K562 (cell line): Measurements from ENCODE around the gene REX1BD. TPM values are rescaled to one million over a fixed set of nuclear protein-coding genes. Genes with fewer than 3 reads are reported as not detected.
A peak's percentile ranks its signal among the peaks of the same experiment; 100 is the strongest.

Source experiments
- CBX3 ChIP-seq, 2 experiments: IDR thresholded peaks; 1 replicate in 1 of 2; 2 replicates in 1 of 2; pipeline ENCODE4 v1.6.1; 2012; ENCODE audit warnings: inconsistent platforms in 2 of 2, low read length in 2 of 2, borderline replicate concordance in 1 of 2, control low read depth in 1 of 2
- EP300 ChIP-seq: IDR thresholded peaks from 2 replicates; pipeline ENCODE4 v1.6.1; 2012; ENCODE audit warnings: low read length, improper control_type of control experiment
- FOS ChIP-seq: IDR thresholded peaks from 3 replicates; pipeline ENCODE4 v1.6.1; 2011; ENCODE audit not compliant: insufficient read length; ENCODE audit errors: extremely low read depth
- GABPB2 ChIP-seq: fragments of 250-450 bp; sonication (Bioruptor Pico); conservative IDR thresholded peaks from 2 replicates; pipeline ENCODE4 v1.5.1; 2021; ENCODE audit warnings: mild to moderate bottlenecking
- MAFF ChIP-seq: IDR thresholded peaks from 2 replicates; pipeline ENCODE4 v1.6.1; 2012; ENCODE audit warnings: low read length, improper control_type of control experiment
- NR1H2 ChIP-seq: sonication (generic); formaldehyde crosslinking; IDR thresholded peaks from 2 replicates; pipeline ENCODE4 v1.4.0; 2020; ENCODE audit warnings: mild to moderate bottlenecking, missing genetic modification reagents
- PCBP1 ChIP-seq: fragments of 200-400 bp; formaldehyde crosslinking; IDR thresholded peaks from 2 replicates; pipeline ENCODE4 v1.6.1; 2018; ENCODE audit warnings: mild to moderate bottlenecking, low read depth, low read length; ENCODE audit not compliant: poor library complexity, severe bottlenecking
- SP1 ChIP-seq: sonication (generic); formaldehyde crosslinking; IDR thresholded peaks from 2 replicates; pipeline ENCODE4 v1.8.1; 2022; ENCODE audit warnings: mild to moderate bottlenecking, missing genetic modification reagents
- WHSC1 ChIP-seq: IDR thresholded peaks from one replicate; pipeline ENCODE4 v1.6.1; 2012; ENCODE audit warnings: low read length, control low read depth, inconsistent platforms
- ZNF12 ChIP-seq: sonication (generic); formaldehyde crosslinking; IDR thresholded peaks from 2 replicates; pipeline ENCODE4 v1.4.0; 2020; ENCODE audit warnings: mild to moderate bottlenecking, missing genetic modification reagents
- polyA plus RNA-seq, 8 experiments: library from polyadenylated mRNA; depleted of rRNA in 4 of 8; stranded (reverse) in 5 of 8; unstranded in 3 of 8; fragments of >200 nt; fragmentation: Nextera tagmentation in 2 of 8; fragmentation: Illumina TruSeq in 1 of 8; extraction: Ambion mirVana in 2 of 8; extraction: Trizol in 1 of 8; gene quantifications; 2 replicates each; pipeline versions ENCODE4 v1.2.1 to v1.2.3, GENCODE V29; 2011 to 2014; ENCODE audit warnings: inconsistent platforms in 1 of 8, missing spikeins in 1 of 8
- total RNA-seq, 7 experiments: library from RNA; depleted of rRNA in 6 of 7; stranded (reverse); fragments of >200 nt in 6 of 7; fragmentation: Illumina TruSeq in 2 of 7; extraction: Trizol in 2 of 7; gene quantifications; 2 replicates each; pipeline versions ENCODE4 v1.2.1 to v1.2.3, GENCODE V29; 2011 to 2021; ENCODE audit warnings: low replicate concordance in 1 of 7
- TF ChIP-seq, protein P1 (sequence below): fragments of 250-450 bp; sonication (Bioruptor Pico); IDR thresholded peaks from 2 replicates; pipeline ENCODE4 v1.8.0; 2021; ENCODE audit warnings: borderline replicate concordance, mild to moderate bottlenecking, moderate library complexity; ENCODE audit not compliant: poor library complexity, severe bottlenecking
- TF ChIP-seq, protein P2 (sequence below), 2 experiments: fragments of 450-650 bp; conservative IDR thresholded peaks; 2 replicates each; pipeline ENCODE4 v1.6.1; 2017; ENCODE audit warnings: mild to moderate bottlenecking in 2 of 2, moderate library complexity in 2 of 2
- TF ChIP-seq, protein P3 (sequence below): fragments of 250-450 bp; sonication (Bioruptor Pico); IDR thresholded peaks from 2 replicates; pipeline ENCODE4 v1.8.0; 2022; ENCODE audit warnings: moderate library complexity, mild to moderate bottlenecking, inconsistent platforms
- TF ChIP-seq, protein P4 (sequence below): fragments of 250-450 bp; sonication (Bioruptor Pico); IDR thresholded peaks from 2 replicates; pipeline ENCODE4 v1.8.0; 2021; ENCODE audit warnings: moderate library complexity, mild to moderate bottlenecking, inconsistent platforms
- TF ChIP-seq, protein P5 (sequence below): sonication (generic); formaldehyde crosslinking; IDR thresholded peaks from 2 replicates; pipeline ENCODE4 v1.8.1; 2022; ENCODE audit warnings: missing genetic modification reagents

Gene REX1BD
- total and polyA plus RNA-seq, 9 of the 15 experiments (the other 6 are each of a cell fraction or from before 2014, with no cell fraction given): 1.9 to 136 (median 13.8) TPM

DNA sequence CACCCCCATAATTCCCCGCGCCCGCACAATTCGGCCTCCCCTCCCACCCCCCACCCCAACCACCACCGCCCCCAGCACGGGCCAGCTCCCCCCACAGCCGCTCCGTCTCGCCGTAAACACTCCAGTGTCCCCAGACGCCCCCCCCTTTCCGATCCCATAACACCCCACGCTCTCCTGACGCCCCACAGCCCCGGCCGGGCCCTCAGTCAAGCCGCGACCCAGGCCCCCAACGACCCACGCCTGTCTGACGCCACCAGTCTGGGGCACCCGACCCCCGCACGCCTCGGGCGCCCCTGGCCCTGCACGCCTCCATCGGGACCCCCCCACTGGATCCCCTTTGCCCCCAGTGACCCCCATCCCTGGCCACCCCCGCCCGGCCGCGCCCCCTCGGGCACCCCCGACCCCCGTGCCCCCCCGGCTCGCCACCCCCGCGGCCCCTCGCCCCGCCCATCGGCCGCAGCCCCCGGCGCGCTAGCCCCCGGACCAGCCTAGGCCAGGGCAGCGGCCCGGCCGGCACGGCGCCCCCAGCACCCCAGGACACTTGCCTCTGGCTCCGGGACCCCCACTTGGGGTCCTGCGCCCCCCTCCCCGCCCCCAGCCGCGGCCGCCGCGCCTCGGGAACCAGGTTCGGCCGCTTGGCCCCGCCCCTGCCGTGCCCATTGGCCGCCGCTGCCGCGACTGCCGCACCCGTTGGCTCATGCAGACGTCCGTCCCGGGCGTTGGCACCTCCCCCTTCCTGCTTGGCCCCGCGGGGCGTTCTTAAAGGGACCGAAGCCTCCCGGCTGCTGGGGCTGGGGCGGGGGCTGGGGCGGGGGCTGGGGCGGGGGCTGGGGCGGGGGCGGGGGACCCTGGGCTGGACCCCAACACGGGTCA, 45.4 kb upstream of the REX1BD start, which contains the start of gene FKBP8 (continued):
- TF ChIP-seq, protein P1, sequence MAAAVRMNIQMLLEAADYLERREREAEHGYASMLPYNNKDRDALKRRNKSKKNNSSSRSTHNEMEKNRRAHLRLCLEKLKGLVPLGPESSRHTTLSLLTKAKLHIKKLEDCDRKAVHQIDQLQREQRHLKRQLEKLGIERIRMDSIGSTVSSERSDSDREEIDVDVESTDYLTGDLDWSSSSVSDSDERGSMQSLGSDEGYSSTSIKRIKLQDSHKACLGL: no peak
- TF ChIP-seq, protein P2, sequence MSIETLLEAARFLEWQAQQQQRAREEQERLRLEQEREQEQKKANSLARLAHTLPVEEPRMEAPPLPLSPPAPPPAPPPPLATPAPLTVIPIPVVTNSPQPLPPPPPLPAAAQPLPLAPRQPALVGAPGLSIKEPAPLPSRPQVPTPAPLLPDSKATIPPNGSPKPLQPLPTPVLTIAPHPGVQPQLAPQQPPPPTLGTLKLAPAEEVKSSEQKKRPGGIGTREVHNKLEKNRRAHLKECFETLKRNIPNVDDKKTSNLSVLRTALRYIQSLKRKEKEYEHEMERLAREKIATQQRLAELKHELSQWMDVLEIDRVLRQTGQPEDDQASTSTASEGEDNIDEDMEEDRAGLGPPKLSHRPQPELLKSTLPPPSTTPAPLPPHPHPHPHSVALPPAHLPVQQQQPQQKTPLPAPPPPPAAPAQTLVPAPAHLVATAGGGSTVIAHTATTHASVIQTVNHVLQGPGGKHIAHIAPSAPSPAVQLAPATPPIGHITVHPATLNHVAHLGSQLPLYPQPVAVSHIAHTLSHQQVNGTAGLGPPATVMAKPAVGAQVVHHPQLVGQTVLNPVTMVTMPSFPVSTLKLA (conservative IDR thresholded peaks at IDR 0.05): no peak
- 0 out of 2 replicates have a peak, but pooled peaks have one; percentile 16 for TF ChIP-seq SP1 (CRISPR knock-in tag)
- TF ChIP-seq ZNF12 (CRISPR knock-in tag): no peak
- TF ChIP-seq WHSC1: no peak
- TF ChIP-seq, protein P3, sequence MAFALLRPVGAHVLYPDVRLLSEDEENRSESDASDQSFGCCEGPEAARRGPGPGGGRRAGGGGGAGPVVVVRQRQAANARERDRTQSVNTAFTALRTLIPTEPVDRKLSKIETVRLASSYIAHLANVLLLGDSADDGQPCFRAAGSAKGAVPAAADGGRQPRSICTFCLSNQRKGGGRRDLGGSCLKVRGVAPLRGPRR (CRISPR knock-in tag): no peak
- TF ChIP-seq, protein P4, sequence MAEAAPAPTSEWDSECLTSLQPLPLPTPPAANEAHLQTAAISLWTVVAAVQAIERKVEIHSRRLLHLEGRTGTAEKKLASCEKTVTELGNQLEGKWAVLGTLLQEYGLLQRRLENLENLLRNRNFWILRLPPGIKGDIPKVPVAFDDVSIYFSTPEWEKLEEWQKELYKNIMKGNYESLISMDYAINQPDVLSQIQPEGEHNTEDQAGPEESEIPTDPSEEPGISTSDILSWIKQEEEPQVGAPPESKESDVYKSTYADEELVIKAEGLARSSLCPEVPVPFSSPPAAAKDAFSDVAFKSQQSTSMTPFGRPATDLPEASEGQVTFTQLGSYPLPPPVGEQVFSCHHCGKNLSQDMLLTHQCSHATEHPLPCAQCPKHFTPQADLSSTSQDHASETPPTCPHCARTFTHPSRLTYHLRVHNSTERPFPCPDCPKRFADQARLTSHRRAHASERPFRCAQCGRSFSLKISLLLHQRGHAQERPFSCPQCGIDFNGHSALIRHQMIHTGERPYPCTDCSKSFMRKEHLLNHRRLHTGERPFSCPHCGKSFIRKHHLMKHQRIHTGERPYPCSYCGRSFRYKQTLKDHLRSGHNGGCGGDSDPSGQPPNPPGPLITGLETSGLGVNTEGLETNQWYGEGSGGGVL (CRISPR knock-in tag): no peak
- TF ChIP-seq GABPB2 (CRISPR knock-in tag): no peak
- TF ChIP-seq, protein P5, sequence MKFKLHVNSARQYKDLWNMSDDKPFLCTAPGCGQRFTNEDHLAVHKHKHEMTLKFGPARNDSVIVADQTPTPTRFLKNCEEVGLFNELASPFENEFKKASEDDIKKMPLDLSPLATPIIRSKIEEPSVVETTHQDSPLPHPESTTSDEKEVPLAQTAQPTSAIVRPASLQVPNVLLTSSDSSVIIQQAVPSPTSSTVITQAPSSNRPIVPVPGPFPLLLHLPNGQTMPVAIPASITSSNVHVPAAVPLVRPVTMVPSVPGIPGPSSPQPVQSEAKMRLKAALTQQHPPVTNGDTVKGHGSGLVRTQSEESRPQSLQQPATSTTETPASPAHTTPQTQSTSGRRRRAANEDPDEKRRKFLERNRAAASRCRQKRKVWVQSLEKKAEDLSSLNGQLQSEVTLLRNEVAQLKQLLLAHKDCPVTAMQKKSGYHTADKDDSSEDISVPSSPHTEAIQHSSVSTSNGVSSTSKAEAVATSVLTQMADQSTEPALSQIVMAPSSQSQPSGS (CRISPR knock-in tag): no peak
- no peak for TF ChIP-seq MAFF
- peak; percentile 95 for TF ChIP-seq FOS
- peak; percentile 76 for TF ChIP-seq PCBP1
- no peak for TF ChIP-seq NR1H2 (CRISPR knock-in tag)
- TF ChIP-seq EP300: no peak
- no peak for TF ChIP-seq CBX3 (IDR thresholded peaks at IDR 0.05; ENCODE audit: borderline replicate concordance in 1 of 2, low read length in 2 of 2)
